ENCODE results near the gene MAF.

DNA sequence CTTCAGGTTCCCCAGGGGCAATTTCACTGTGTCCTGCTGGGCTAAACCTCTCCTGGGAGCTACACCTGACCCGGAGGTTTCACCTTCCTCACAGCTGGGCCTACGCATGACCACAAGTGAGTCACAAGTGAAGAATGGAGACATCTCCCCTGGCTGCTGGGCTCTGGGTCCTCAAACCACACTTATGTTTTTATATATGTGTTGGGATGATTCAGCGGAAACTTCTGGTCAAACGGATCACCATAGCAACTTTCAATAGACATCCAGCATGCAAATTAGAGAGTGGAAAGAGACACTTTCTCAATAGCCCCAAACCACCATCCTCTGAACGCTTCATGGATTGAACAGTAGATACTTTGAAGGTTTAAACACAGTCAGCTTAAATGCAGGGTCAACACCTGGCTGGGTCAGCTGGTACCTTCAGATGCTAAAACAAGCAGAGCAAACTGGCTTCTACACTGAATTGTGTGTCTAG, 28.0 kb upstream of the MAF start:
- TF ChIP-seq, protein P1, sequence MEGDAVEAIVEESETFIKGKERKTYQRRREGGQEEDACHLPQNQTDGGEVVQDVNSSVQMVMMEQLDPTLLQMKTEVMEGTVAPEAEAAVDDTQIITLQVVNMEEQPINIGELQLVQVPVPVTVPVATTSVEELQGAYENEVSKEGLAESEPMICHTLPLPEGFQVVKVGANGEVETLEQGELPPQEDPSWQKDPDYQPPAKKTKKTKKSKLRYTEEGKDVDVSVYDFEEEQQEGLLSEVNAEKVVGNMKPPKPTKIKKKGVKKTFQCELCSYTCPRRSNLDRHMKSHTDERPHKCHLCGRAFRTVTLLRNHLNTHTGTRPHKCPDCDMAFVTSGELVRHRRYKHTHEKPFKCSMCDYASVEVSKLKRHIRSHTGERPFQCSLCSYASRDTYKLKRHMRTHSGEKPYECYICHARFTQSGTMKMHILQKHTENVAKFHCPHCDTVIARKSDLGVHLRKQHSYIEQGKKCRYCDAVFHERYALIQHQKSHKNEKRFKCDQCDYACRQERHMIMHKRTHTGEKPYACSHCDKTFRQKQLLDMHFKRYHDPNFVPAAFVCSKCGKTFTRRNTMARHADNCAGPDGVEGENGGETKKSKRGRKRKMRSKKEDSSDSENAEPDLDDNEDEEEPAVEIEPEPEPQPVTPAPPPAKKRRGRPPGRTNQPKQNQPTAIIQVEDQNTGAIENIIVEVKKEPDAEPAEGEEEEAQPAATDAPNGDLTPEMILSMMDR (conservative IDR thresholded peaks at IDR 0.05; ENCODE audit: low read length) = no peak
- TF ChIP-seq EZH2phosphoT487 (IDR thresholded peaks at IDR 0.05; ENCODE audit: borderline replicate concordance) = no peak
